Epithelial cell of proximal tubule (primary cell): ENCODE results near the gene SFMBT2. TPM values are rescaled to one million over a fixed set of nuclear protein-coding genes. Genes with fewer than 3 reads are reported as not detected.

Experiments used
- DNase-seq: peaks from one replicate; pipeline ENCODE4 v3.0.0-alpha.2; 2011; ENCODE audit warnings: low read depth
- H3K4me3 ChIP-seq: 2 replicates; pipeline ENCODE4 v1.5.1; 2011; ENCODE audit warnings: low read depth, mild to moderate bottlenecking, low read length
- CTCF ChIP-seq: conservative IDR thresholded peaks from 2 replicates; pipeline ENCODE4 v1.5.1; 2012; ENCODE audit warnings: low read depth, mild to moderate bottlenecking, low read length
- total RNA-seq: library from RNA; depleted of rRNA; stranded (reverse); fragments of >200 nt; gene quantifications from 2 replicates; pipeline ENCODE4 v1.2.3, GENCODE V29; 2015

The SFMBT2 gene
- total RNA-seq, 1 donor from 2014 or later, result 2.4 TPM

GRCh38 chr10:7250236-7250635 lies 160.6 kb downstream of the SFMBT2 start:
- no peak overlapping the region for H3K4me3 ChIP-seq
- no peak for DNase-seq
- TF ChIP-seq CTCF, result no peak

- DNase-seq, result no peak
- no peak for TF ChIP-seq CTCF
- H3K4me3 ChIP-seq, result no peak overlapping the region
Observed at GRCh38 chr10:7248585-7249164, 162.2 kb downstream of the SFMBT2 start.

- DNase-seq, result no peak
- no peak for TF ChIP-seq CTCF
- no peak overlapping the region for H3K4me3 ChIP-seq
Observed at GRCh38 chr10:7248148-7248547, 162.7 kb downstream of the SFMBT2 start.

- DNase-seq, result no peak
- TF ChIP-seq CTCF, result no peak
- no peak overlapping the region for H3K4me3 ChIP-seq
Observed at GRCh38 chr10:7245505-7245904, 165.3 kb downstream of the SFMBT2 start.

- no peak for DNase-seq
- no peak for TF ChIP-seq CTCF
- no peak overlapping the region for H3K4me3 ChIP-seq
Observed at GRCh38 chr10:7243873-7244272, 167.0 kb downstream of the SFMBT2 start.

- no peak for TF ChIP-seq CTCF
- no peak for DNase-seq
- no peak overlapping the region for H3K4me3 ChIP-seq
Observed at GRCh38 chr10:7243139-7243538, 167.7 kb downstream of the SFMBT2 start.

GRCh38 chr10:7239312-7239985 lies 171.4 kb downstream of the SFMBT2 start:
- H3K4me3 ChIP-seq, result no peak overlapping the region
- TF ChIP-seq CTCF, result no peak
- DNase-seq, result no peak
